Vagina (tissue), 2 donors: Measurements from ENCODE around the gene EFCAB10. TPM values are rescaled to one million over a fixed set of nuclear protein-coding genes. Genes with fewer than 3 reads are reported as not detected.

ENCODE experiments used
- DNase-seq, 2 donors: peaks; one replicate each; pipeline ENCODE4 v3.0.0-alpha.2; 2017; ENCODE audit errors: extremely low spot score in 2 of 2
- H3K27ac ChIP-seq: fragments of 200-600 bp; sonication (generic); one replicate; pipeline ENCODE4 v1.5.1; 2019
- H3K27me3 ChIP-seq: fragments of 200-600 bp; sonication (generic); one replicate; pipeline ENCODE4 v1.5.1; 2019
- H3K36me3 ChIP-seq, 2 donors: fragments of 200-600 bp; sonication (generic); one replicate each; pipeline ENCODE4 v1.5.1; 2017 to 2019
- H3K4me1 ChIP-seq: fragments of 200-600 bp; sonication (generic); one replicate; pipeline ENCODE4 v1.5.1; 2019
- H3K4me3 ChIP-seq, 2 donors: fragments of 200-600 bp; sonication (generic); 1 replicate in 1 of 2; 2 replicates in 1 of 2; pipeline ENCODE4 v1.5.1; 2016 to 2019
- H3K9me3 ChIP-seq: fragments of 200-600 bp; sonication (generic); one replicate; pipeline ENCODE4 v1.5.1; 2019
- CTCF ChIP-seq, 3 experiments: fragments of 450-650 bp in 2 of 3; fragments of 200-600 bp in 1 of 3; sonication (generic) in 1 of 3; IDR thresholded peaks; one replicate each; pipeline ENCODE4 v1.5.1; 2017 to 2019; ENCODE audit warnings: antibody characterized with exemption in 3 of 3, mild to moderate bottlenecking in 2 of 3, moderate library complexity in 2 of 3
- POLR2A ChIP-seq, 2 donors: fragments of 450-650 bp; IDR thresholded peaks; one replicate each; pipeline ENCODE4 v1.6.1; 2017; ENCODE audit warnings: antibody characterized with exemption in 2 of 2, mild to moderate bottlenecking in 2 of 2, moderate library complexity in 2 of 2
- POLR2AphosphoS5 ChIP-seq, 2 donors: sonication (generic); formaldehyde crosslinking; IDR thresholded peaks; one replicate each; pipeline ENCODE4 v1.9.0; 2017; ENCODE audit warnings: antibody characterized with exemption in 2 of 2, mild to moderate bottlenecking in 2 of 2, low read depth in 1 of 2; ENCODE audit not compliant: insufficient read depth in 1 of 2
- intact Hi-C: fragments of 100-400 bp; cut with DNase I; formaldehyde crosslinking; loops from one replicate; pipeline ENCODE4 v1.15.1; 2023
- total RNA-seq: library from RNA; depleted of rRNA; stranded (reverse); fragments of >200 nt; gene quantifications from one replicate; pipeline ENCODE4 v1.2.3, GENCODE V29; 2016

Gene EFCAB10
- total RNA-seq, 1 donor from 2014 or later = not detected

- H3K9me3 ChIP-seq = no peaks in the 10 kb centered on the region
- no peak overlapping the region for H3K4me3 ChIP-seq
- no peaks in the 10 kb centered on the region for H3K27me3 ChIP-seq
- no peak for DNase-seq
- no peaks in the 10 kb centered on the region for H3K36me3 ChIP-seq
- TF ChIP-seq POLR2A (IDR thresholded peaks at IDR 0.05) = no peak
- no peak for TF ChIP-seq CTCF (IDR thresholded peaks at IDR 0.05)
- no peak for TF ChIP-seq POLR2AphosphoS5 (IDR thresholded peaks at IDR 0.05; ENCODE audit: insufficient read depth in 1 of 2, low read depth in 1 of 2)
- H3K4me1 ChIP-seq = peaks cover 7% of the 10 kb centered on the region
- no peak overlapping the region for H3K27ac ChIP-seq
- intact Hi-C loops = no loop called here
Observed at GRCh38 chr7:105580022-105580740, 1.1 kb downstream of the EFCAB10 start.

- Histone ChIP-seq H3K36me3 (no peaks in the 10 kb centered on the region), H3K27me3 (no peaks in the 10 kb centered on the region), H3K4me3 (no peak overlapping the region), H3K27ac (no peak overlapping the region), H3K4me1 (peaks cover 7% of the 10 kb centered on the region), H3K9me3 (no peaks in the 10 kb centered on the region)
- DNase-seq = no peak
- intact Hi-C loops = no loop called here
- TF ChIP-seq POLR2AphosphoS5 (IDR thresholded peaks at IDR 0.05; ENCODE audit: insufficient read depth in 1 of 2, low read depth in 1 of 2) (no peak), CTCF (IDR thresholded peaks at IDR 0.05) (no peak)
Observed at GRCh38 chr7:105578496-105578895, 2.8 kb downstream of the EFCAB10 start.

DNA sequence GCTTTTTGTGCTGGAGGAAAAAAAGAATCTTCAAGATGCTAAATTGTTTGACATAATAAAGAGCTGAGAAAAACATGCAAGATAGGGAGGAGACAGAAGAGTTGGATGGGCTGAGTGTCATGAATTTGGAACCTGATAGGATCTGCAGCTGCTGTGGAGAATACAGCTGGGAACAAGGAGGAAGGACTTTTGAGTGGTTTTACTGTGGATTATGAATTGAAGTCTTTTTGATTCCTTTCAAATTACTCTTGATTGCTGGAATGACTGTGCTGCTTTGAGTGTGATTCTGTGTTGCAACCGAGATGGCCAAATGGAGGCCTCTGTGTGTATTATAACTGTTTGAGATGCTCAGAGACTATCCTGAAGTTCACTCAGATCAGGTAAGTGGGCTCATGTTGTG is 4.0 kb downstream of the EFCAB10 start:
- Histone ChIP-seq H3K36me3 (no peaks in the 10 kb centered on the region), H3K27me3 (no peaks in the 10 kb centered on the region), H3K27ac (no peak overlapping the region), H3K4me3 (no peak overlapping the region), H3K9me3 (no peaks in the 10 kb centered on the region), H3K4me1 (peaks cover 7% of the 10 kb centered on the region)
- intact Hi-C loops = no loop called here
- DNase-seq = no peak
- TF ChIP-seq POLR2A (IDR thresholded peaks at IDR 0.05) (no peak), POLR2AphosphoS5 (IDR thresholded peaks at IDR 0.05; ENCODE audit: insufficient read depth in 1 of 2, low read depth in 1 of 2) (no peak), CTCF (IDR thresholded peaks at IDR 0.05) (no peak)

GRCh38 chr7:105571891-105572290 is 9.4 kb downstream of the EFCAB10 start:
- Histone ChIP-seq H3K27me3 (no peaks in the 10 kb centered on the region), H3K9me3 (no peaks in the 10 kb centered on the region), H3K4me1 (peaks cover 9% of the 10 kb centered on the region), H3K36me3 (peaks cover 0 to 3% of the 10 kb centered on the region in 2 donors), H3K4me3 (no peak overlapping the region), H3K27ac (peak overlapping the region; percentile 73)
- intact Hi-C loops = no loop called here
- no peak for TF ChIP-seq POLR2A (IDR thresholded peaks at IDR 0.05)
- TF ChIP-seq CTCF (IDR thresholded peaks at IDR 0.05) = no peak
- TF ChIP-seq POLR2AphosphoS5 (IDR thresholded peaks at IDR 0.05; ENCODE audit: insufficient read depth in 1 of 2, low read depth in 1 of 2) = no peak
- no peak for DNase-seq

DNA sequence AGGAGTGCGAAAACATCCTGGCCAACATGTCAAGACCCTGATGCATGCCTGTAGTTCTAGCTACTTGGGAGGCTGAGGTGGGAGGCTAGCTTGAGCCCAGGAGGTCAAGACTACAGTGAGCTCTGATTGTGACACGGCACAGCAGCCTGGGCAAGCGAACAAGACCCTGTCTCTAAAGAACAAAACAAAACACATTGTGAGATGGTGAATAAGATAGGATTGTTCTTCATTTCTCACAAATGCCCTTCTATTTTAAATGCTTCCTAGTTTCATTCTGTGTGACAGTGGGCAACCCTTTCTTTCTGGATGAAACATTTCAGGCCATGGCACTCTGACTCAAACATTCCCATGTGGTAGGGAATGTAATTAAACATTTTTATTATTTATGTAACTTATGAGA is 13.5 kb downstream of the EFCAB10 start:
- H3K27ac ChIP-seq = peak overlapping the region; percentile 33
- H3K36me3 ChIP-seq = peaks cover 0 to 25% of the 10 kb centered on the region in 2 donors
- intact Hi-C loops = no loop called here

More for the DNA sequence above, 13.5 kb downstream of the EFCAB10 start:
- no peaks in the 10 kb centered on the region for H3K27me3 ChIP-seq
- no peak for TF ChIP-seq CTCF (IDR thresholded peaks at IDR 0.05)
- TF ChIP-seq POLR2A (IDR thresholded peaks at IDR 0.05) = no peak
- no peak for TF ChIP-seq POLR2AphosphoS5 (IDR thresholded peaks at IDR 0.05; ENCODE audit: insufficient read depth in 1 of 2, low read depth in 1 of 2)
- peaks cover 9% of the 10 kb centered on the region for H3K4me1 ChIP-seq
- no peaks in the 10 kb centered on the region for H3K9me3 ChIP-seq
- no peak for DNase-seq
- no peak overlapping the region for H3K4me3 ChIP-seq
